Measurements from ENCODE around the gene C1QTNF6. TPM values are rescaled to one million over a fixed set of nuclear protein-coding genes. Genes with fewer than 3 reads are reported as not detected.

Gene C1QTNF6
- total RNA-seq, 1 donor from 2014 or later = 6.0 TPM

GRCh38 chr22:37232140-37232998 lies 44.3 kb upstream of the C1QTNF6 start:
- Histone ChIP-seq H3K9me3 (ENCODE audit: insufficient read depth, low read depth, low read length) (no peaks in the 10 kb centered on the region), H3K4me3 (ENCODE audit: insufficient read depth, low read depth, low read length) (no peak overlapping the region), H4K20me1 (ENCODE audit: insufficient read depth, low read length) (no peaks in the 10 kb centered on the region), H3K79me2 (ENCODE audit: insufficient read depth, low read length) (no peaks in the 10 kb centered on the region), H3K9ac (ENCODE audit: low read length) (no peak overlapping the region), H2AFZ (ENCODE audit: low read depth, low read length) (no peak overlapping the region), H3K27me3 (ENCODE audit: insufficient read depth, low read length) (peaks cover 2% of the 10 kb centered on the region), H3K4me1 (ENCODE audit: insufficient read depth, low read length) (peaks cover 35% of the 10 kb centered on the region), H3K27ac (ENCODE audit: low read depth, low read length) (no peak overlapping the region), H3K36me3 (ENCODE audit: insufficient read depth, low read length) (no peaks in the 10 kb centered on the region), H3K4me2 (ENCODE audit: low read length) (no peak overlapping the region)
- TF ChIP-seq CTCF (IDR thresholded peaks at IDR 0.05; ENCODE audit: insufficient read depth, low read depth, low read length) = no peak
- no peak for TF ChIP-seq EZH2 (IDR thresholded peaks at IDR 0.05; ENCODE audit: insufficient read depth, low read length)
- no peaks in the 10 kb centered on the region for H3K36me3 Mint-ChIP-seq (ENCODE audit: low read depth, unreplicated experiment)
- no peak for DNase-seq (ENCODE audit: low read depth)
- peaks cover 27% of the 10 kb centered on the region for H3K27me3 Mint-ChIP-seq (ENCODE audit: low read depth, unreplicated experiment)
- H3K4me1 Mint-ChIP-seq (ENCODE audit: low read depth, unreplicated experiment) = peaks cover 24% of the 10 kb centered on the region
- no peak overlapping the region for H3K27ac Mint-ChIP-seq (ENCODE audit: unreplicated experiment)
- H3K4me3 Mint-ChIP-seq (ENCODE audit: unreplicated experiment) = no peak overlapping the region
- FAIRE-seq = no peak
- H3K9me3 Mint-ChIP-seq (ENCODE audit: unreplicated experiment) = no peaks in the 10 kb centered on the region

DNA sequence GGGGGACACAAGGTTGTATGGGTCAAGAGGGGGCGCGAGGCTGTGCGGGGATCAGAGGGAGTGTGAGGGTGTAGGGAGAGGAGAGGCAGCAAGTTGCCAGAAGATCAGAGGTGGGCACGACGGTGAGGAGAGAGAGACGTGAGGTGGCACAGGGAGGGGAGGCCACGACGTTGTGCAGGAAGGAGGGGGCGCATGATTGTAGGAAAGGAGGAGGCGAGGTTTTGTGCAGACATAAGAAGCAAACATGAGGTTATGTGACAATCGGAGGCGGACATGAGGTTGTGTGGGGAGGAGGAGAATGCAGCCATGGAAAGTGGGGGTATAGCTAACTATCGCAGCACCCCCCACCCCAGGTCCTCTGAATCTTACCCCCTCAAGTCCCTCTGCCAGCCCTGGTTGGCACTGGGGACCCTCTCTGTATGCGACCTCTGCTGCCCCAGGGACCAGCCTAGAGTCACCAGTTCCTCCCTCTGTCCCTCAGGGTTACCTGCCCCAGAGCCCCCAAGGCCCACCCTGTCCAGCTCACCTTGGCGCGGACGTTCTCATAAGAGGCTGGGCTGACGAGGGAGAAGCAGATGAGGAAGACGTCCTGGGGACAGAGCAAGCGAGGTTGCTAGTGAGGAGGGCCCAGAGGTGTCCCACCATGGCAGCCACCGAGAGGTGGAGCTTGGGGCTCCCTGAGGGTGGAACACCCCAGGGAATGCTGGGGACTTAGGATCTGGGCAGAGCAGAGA lies 43.5 kb upstream of the C1QTNF6 start:
- Mint-ChIP-seq H3K4me3 (ENCODE audit: unreplicated experiment) (peak overlapping the region; percentile 12), H3K27me3 (ENCODE audit: low read depth, unreplicated experiment) (peaks cover 27% of the 10 kb centered on the region), H3K36me3 (ENCODE audit: low read depth, unreplicated experiment) (no peaks in the 10 kb centered on the region), H3K4me1 (ENCODE audit: low read depth, unreplicated experiment) (peaks cover 22% of the 10 kb centered on the region), H3K9me3 (ENCODE audit: unreplicated experiment) (no peaks in the 10 kb centered on the region), H3K27ac (ENCODE audit: unreplicated experiment) (no peak overlapping the region)
- Histone ChIP-seq H2AFZ (ENCODE audit: low read depth, low read length) (no peak overlapping the region), H3K36me3 (ENCODE audit: insufficient read depth, low read length) (no peaks in the 10 kb centered on the region), H3K4me2 (ENCODE audit: low read length) (no peak overlapping the region), H3K9me3 (ENCODE audit: insufficient read depth, low read depth, low read length) (no peaks in the 10 kb centered on the region), H3K4me3 (ENCODE audit: insufficient read depth, low read depth, low read length) (no peak overlapping the region), H3K27ac (ENCODE audit: low read depth, low read length) (no peak overlapping the region), H3K79me2 (ENCODE audit: insufficient read depth, low read length) (no peaks in the 10 kb centered on the region), H3K9ac (ENCODE audit: low read length) (no peak overlapping the region), H3K4me1 (ENCODE audit: insufficient read depth, low read length) (peaks cover 33% of the 10 kb centered on the region), H4K20me1 (ENCODE audit: insufficient read depth, low read length) (no peaks in the 10 kb centered on the region), H3K27me3 (ENCODE audit: insufficient read depth, low read length) (peaks cover 2% of the 10 kb centered on the region)
- FAIRE-seq (no peak), DNase-seq (ENCODE audit: low read depth) (no peak)
- TF ChIP-seq EZH2 (IDR thresholded peaks at IDR 0.05; ENCODE audit: insufficient read depth, low read length) = no peak
- TF ChIP-seq CTCF (IDR thresholded peaks at IDR 0.05; ENCODE audit: insufficient read depth, low read depth, low read length) = no peak

All from astrocyte (in vitro differentiated cells and primary cell).